Measurements from ENCODE around the gene PPIE. TPM values are rescaled to one million over a fixed set of nuclear protein-coding genes. Genes with fewer than 3 reads are reported as not detected.

Gene PPIE
- total and polyA plus RNA-seq, 12 donors: 34.3 to 78.9 (median 42.8) TPM

DNA sequence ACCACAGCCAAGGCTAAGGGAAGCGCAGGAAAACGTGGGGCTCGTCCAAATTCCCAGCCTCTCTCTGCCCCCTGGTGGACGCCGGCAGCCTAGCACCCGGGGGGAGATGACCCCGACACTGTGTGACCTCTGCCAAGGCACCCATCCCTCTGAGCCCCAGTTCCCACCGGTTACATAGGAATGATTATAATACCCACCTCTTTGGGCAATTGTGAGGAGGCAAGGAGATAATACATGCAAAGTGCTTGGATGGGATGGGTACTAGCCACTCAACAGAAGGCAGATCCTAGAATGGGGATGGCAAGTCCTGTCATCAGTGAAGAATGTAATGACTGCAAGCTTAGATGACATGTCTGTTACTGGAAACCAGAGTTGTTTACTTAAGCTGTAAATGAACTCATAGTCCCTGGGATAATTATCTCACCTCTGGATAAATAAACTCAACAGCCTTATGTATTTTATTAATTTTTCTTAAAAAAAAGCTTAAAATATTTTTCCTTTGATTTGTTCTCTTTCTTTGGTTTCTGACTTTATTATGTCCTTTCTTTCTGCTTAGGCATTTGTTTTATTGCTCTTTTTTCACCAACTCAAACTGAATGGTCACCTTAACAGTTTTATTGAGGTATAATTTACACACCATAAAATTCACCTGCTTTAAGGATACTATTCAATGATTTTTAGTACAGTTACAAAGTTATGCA lies 61.2 kb downstream of the PPIE start:
- no peaks in the 10 kb centered on the region for H3K4me1 ChIP-seq (replicated peaks in 1 of 2)
- intact Hi-C loops (cut with DNase I): no loop called here
- WGBS, 4 donors: 0 to 5% (median 3%) methylated on average over 1 to 8 of the region's 8 CpGs
- peak overlapping the region in 1 of 5 donors; percentile 5 for H3K27ac ChIP-seq
- H3K9me3 ChIP-seq (replicated peaks in 1 of 3): no peaks in the 10 kb centered on the region
- peak; percentile 48 to 82 (median 57) for DNase-seq
- H3K27me3 ChIP-seq: no peaks in the 10 kb centered on the region
- no peak overlapping the region for H3K4me3 ChIP-seq
- no peaks in the 10 kb centered on the region for H3K36me3 ChIP-seq (replicated peaks in 1 of 2)
- TF ChIP-seq CTCF (IDR thresholded peaks at IDR 0.05) (peak; percentile 47 to 79 (median 66)), POLR2A (IDR thresholded peaks at IDR 0.05) (no peak)

- no peak for DNase-seq
- Histone ChIP-seq H3K9me3 (replicated peaks in 1 of 3) (no peaks in the 10 kb centered on the region), H3K4me3 (no peak overlapping the region), H3K27ac (no peak overlapping the region), H3K36me3 (replicated peaks in 1 of 2) (no peaks in the 10 kb centered on the region), H3K27me3 (no peaks in the 10 kb centered on the region), H3K4me1 (replicated peaks in 1 of 2) (no peaks in the 10 kb centered on the region)
- 66 to 80% (median 77%) methylated on average over 3 of the region's 3 CpGs for WGBS, 4 donors
- intact Hi-C loops (cut with DNase I): no loop called here
- TF ChIP-seq CTCF (IDR thresholded peaks at IDR 0.05) (no peak), POLR2A (IDR thresholded peaks at IDR 0.05) (no peak)
Measured at GRCh38 chr1:39800471-39800835, 61.8 kb downstream of the PPIE start.

GRCh38 chr1:39802496-39803260 lies 64.0 kb downstream of the PPIE start:
- H3K9me3 ChIP-seq (replicated peaks in 1 of 3): no peaks in the 10 kb centered on the region
- H3K27me3 ChIP-seq: no peaks in the 10 kb centered on the region
- no peak for TF ChIP-seq POLR2A (IDR thresholded peaks at IDR 0.05)
- H3K36me3 ChIP-seq (replicated peaks in 1 of 2): no peaks in the 10 kb centered on the region
- no peaks in the 10 kb centered on the region for H3K4me1 ChIP-seq (replicated peaks in 1 of 2)
- H3K27ac ChIP-seq: no peak overlapping the region
- H3K4me3 ChIP-seq: no peak overlapping the region
- intact Hi-C loops (cut with DNase I): no loop called here
- 79 to 85% (median 82%) methylated on average over 14 of the region's 14 CpGs for WGBS, 4 donors
- DNase-seq: no peak

GRCh38 chr1:39805385-39805784 lies 66.7 kb downstream of the PPIE start:
- Histone ChIP-seq H3K9me3 (replicated peaks in 1 of 3) (no peaks in the 10 kb centered on the region), H3K27ac (no peak overlapping the region), H3K36me3 (replicated peaks in 1 of 2) (no peaks in the 10 kb centered on the region), H3K27me3 (no peaks in the 10 kb centered on the region), H3K4me1 (replicated peaks in 1 of 2) (no peaks in the 10 kb centered on the region), H3K4me3 (no peak overlapping the region)
- intact Hi-C loops (cut with DNase I): no loop called here
- 88 to 96% (median 93%) methylated on average over 2 of the region's 2 CpGs for WGBS, 4 donors
- no peak for TF ChIP-seq CTCF (IDR thresholded peaks at IDR 0.05)
- TF ChIP-seq POLR2A (IDR thresholded peaks at IDR 0.05): no peak
- DNase-seq: no peak

All from adrenal gland (tissue), 12 donors.